ENCODE results near the gene BRINP1. TPM values are rescaled to one million over a fixed set of nuclear protein-coding genes. Genes with fewer than 3 reads are reported as not detected.

BRINP1 gene
- total and polyA plus RNA-seq, 2 of the 8 experiments (the other 6 are each of a cell fraction or from before 2014, with no cell fraction given), result 19.5 to 20.5 TPM

DNA sequence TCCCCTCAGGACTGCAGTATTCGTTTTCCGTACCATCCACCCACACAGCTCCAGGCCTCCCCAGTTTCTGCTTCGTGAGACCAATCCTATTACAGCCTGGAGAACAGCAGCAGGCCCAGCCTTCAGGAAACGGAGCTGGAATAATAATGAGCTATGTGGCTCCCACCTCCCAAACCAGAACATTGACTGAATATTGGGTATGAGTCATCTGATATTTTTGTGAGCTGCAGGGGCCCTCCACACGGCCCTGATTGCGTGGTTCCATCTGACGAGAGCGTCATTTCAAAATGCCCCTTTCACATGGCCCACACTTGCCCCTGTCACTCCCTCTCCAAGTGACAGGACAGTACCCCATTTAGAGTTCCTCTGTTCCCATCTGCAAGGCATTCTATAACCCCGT, 192.0 kb downstream of the BRINP1 start:
- H3K9me3 ChIP-seq (ENCODE audit: insufficient read depth in 2 of 2, low read depth in 1 of 2, low read length in 1 of 2), result no peaks in the 10 kb centered on the region
- H4K8ac ChIP-seq (ENCODE audit: extremely low read depth, insufficient read depth, low read length), result no peak overlapping the region
- H4K5ac ChIP-seq (ENCODE audit: insufficient read length, low read depth, low read length), result no peak overlapping the region
- H3K27me3 ChIP-seq (replicated peaks in 1 of 4; ENCODE audit: control insufficient read depth in 3 of 4, extremely low read depth in 1 of 4, insufficient read depth in 3 of 4, low read length in 3 of 4), result no peaks in the 10 kb centered on the region
- H2AFZ ChIP-seq (ENCODE audit: low read length), result no peak overlapping the region
- no peak overlapping the region for H3K27ac ChIP-seq (ENCODE audit: low read depth, low read length)
- H2BK15ac ChIP-seq (ENCODE audit: low read length), result no peak overlapping the region
- no peak for DNase-seq (ENCODE audit: low read depth in 1 of 2, low spot score in 2 of 2)
- TF ChIP-seq ATF2 (IDR thresholded peaks at IDR 0.05; ENCODE audit: low read length), result no peak
- no peaks in the 10 kb centered on the region for H4K20me1 ChIP-seq (replicated peaks in 1 of 2; ENCODE audit: control insufficient read depth in 1 of 2, insufficient read depth in 2 of 2, low read length in 2 of 2)
- POLR2A ChIA-PET (ENCODE audit: partially characterized antibody), result no interaction called here
- H3K4me2 ChIP-seq (ENCODE audit: insufficient read depth in 1 of 2, low read depth in 2 of 2, low read length in 2 of 2), result no peak overlapping the region
- no peak overlapping the region for H3K14ac ChIP-seq (ENCODE audit: insufficient read length)
- H3K79me1 ChIP-seq (ENCODE audit: low read depth, low read length), result no peaks in the 10 kb centered on the region
- no peak overlapping the region for H3K56ac ChIP-seq (replicated peaks; ENCODE audit: insufficient read length, low read depth, low read length)
- CTCF ChIA-PET (ENCODE audit: partially characterized antibody), result interaction anchor here (0.6 to 1.2 kb wide), 4 partner anchors 11 to 792 kb away, joined by 3 to 4 read pairs (median 3); no protein-coding TSS in a partner anchor
- H3K9ac ChIP-seq (replicated peaks in 1 of 4; ENCODE audit: extremely low read depth in 1 of 4, low read depth in 3 of 4, low read length in 3 of 4), result no peak overlapping the region
- H3K18ac ChIP-seq (ENCODE audit: extremely low read depth, low read length), result no peak overlapping the region
- WGBS, 2 experiments (ENCODE audit: extremely low coverage in 1 of 2, insufficient coverage in 1 of 2, insufficient read length in 1 of 2, insufficient replicate concordance in 2 of 2, low coverage in 1 of 2, low lambda C conversion rate in 2 of 2, missing lambda C conversion rate in 1 of 2), result 92% methylated on average over 9 of the region's 9 CpGs; no CpG with 5 or more reads in 1 of the 2 experiments
- H2BK5ac ChIP-seq (ENCODE audit: low read depth, low read length), result no peak overlapping the region
- peaks cover 0 to 2% (median 1%) of the 10 kb centered on the region in 4 experiments; a peak in 2 of 7 replicates for H3K4me1 ChIP-seq (replicated peaks in 1 of 4; ENCODE audit: control insufficient read depth in 3 of 4, insufficient read depth in 4 of 4, low read length in 3 of 4)
- H2AK5ac ChIP-seq (ENCODE audit: low read depth, low read length), result no peak overlapping the region
- H3K79me2 ChIP-seq (ENCODE audit: control insufficient read depth in 1 of 2, insufficient read depth in 2 of 2, low read length in 2 of 2), result no peaks in the 10 kb centered on the region
- no peak overlapping the region for H3K23ac ChIP-seq (ENCODE audit: insufficient read length)
- H3K36me3 ChIP-seq (ENCODE audit: control insufficient read depth in 2 of 4, insufficient read depth in 4 of 4, low read length in 3 of 4), result no peaks in the 10 kb centered on the region
- H2BK20ac ChIP-seq (ENCODE audit: low read length), result no peak overlapping the region
- FAIRE-seq, result no peak
- H2BK12ac ChIP-seq (ENCODE audit: low read depth, low read length), result no peak overlapping the region
- H3K4me3 ChIP-seq (ENCODE audit: extremely low read depth in 1 of 4, insufficient read depth in 2 of 4, low read depth in 3 of 4, low read length in 4 of 4), result no peak overlapping the region
- no peak overlapping the region for H4K91ac ChIP-seq (replicated peaks; ENCODE audit: insufficient read length, low read length)
- H3K23me2 ChIP-seq (ENCODE audit: low read depth, low read length), result no peaks in the 10 kb centered on the region
- H2BK120ac ChIP-seq (replicated peaks; ENCODE audit: low read depth, low read length), result no peak overlapping the region
- no peak overlapping the region for H3K4ac ChIP-seq (replicated peaks; ENCODE audit: insufficient read length, low read depth, low read length)
